ENCODE results near the gene PPP1R9B.

PPP1R9B gene

DNA sequence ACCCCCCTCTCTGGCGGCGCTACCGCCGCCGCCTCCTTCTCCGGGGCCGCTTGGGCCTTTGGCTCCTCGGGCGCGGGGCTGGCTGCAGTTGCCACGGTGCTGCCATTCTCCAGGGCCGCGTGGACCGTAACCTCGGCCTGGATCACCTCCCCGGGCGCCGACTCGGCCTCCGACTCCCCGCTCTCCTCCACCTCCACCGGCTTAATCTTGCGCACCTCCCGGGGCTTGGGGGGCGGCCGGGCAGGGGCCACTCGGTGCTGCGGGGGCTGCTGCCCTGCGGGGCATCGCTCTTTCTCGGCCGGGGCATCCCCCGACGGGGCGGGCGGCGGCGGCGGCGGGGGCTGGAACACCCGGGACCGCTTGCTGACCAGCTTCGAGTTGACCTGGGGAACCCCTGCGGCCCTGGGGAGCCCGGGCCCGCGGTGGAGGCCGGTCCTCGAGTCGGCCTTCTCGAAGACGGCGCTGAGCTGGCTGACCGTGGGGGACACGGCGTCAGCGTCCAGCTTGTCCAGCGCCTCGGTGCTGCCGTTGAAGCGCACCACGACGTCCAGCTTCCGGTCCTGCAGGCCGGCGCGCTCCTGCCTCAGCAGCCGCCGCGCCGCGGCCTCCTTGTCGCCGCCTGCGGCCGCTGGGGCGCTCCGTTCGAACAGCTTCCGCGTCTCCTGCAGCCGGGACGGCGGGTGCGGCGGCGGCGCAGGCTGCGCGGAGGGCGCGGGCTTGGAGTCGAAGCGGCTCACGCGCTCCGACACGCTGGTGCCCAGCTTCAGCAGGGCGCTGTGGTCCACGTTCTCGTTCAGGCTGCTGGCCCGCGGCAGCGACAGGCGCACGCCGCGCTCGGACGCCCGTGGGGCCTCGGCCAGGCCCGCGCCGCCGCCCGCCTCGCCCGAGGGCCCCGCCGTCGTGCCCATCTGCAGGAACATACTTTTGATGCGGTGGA, 792 bp downstream of the PPP1R9B start:
- H3K4me3 ChIP-seq (replicated peaks; ENCODE audit: low read depth, low read length), result peak overlapping the region; percentile 87
- no peak for DNase-seq (ENCODE audit: extremely low read depth, low read depth)
- TF ChIP-seq CTCF (IDR thresholded peaks at IDR 0.05; ENCODE audit: low read depth, low read length, missing control alignments), result no peak

DNA sequence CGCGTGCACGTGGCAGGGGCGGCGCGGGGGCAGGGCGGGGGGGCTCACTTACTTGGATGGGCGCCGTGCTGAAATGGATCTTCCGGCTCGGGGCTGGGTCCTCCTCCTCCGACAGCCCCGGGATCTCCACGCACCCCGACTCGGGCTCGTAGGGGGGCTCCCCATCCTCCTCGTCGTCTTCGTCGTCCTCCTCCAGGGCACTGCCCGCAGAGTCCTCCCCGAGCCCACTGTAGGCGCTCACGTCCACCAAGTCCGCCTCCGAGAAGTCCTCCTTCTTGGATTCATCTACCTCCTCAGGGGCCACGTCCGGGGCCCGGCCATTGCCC, 1.4 kb downstream of the PPP1R9B start:
- DNase-seq (ENCODE audit: extremely low read depth, low read depth), result no peak
- TF ChIP-seq CTCF (IDR thresholded peaks at IDR 0.05; ENCODE audit: low read depth, low read length, missing control alignments), result no peak
- H3K4me3 ChIP-seq (replicated peaks; ENCODE audit: low read depth, low read length), result peak overlapping the region; percentile 87

- no peak for DNase-seq (ENCODE audit: extremely low read depth, low read depth)
- peak overlapping the region; percentile 87 for H3K4me3 ChIP-seq (replicated peaks; ENCODE audit: low read depth, low read length)
These were observed 2.0 kb downstream of the PPP1R9B start for GRCh38 chr17:50148226-50149090.

DNA sequence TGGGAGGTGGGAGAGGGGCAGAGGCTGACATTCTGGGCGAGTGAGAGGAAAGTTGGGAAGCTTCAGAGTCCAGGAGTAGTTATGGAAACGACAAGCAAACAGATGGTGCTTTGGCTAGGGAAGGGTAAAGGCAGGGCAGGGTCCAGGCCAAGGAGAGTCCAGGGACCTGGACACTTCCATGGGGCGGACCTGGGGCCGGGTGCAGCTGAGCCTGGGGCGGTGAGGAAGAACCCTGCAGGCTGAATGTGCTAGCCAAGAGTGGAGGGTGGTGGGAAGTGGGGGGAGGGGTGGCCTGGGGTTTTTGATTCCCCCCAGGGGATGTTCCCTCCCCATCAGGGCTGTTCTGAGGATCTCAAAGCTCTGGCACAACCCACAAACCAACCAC, 2.6 kb downstream of the PPP1R9B start:
- peak overlapping the region; percentile 87 for H3K4me3 ChIP-seq (replicated peaks; ENCODE audit: low read depth, low read length)
- no peak for TF ChIP-seq CTCF (IDR thresholded peaks at IDR 0.05; ENCODE audit: low read depth, low read length, missing control alignments)
- DNase-seq (ENCODE audit: extremely low read depth, low read depth), result no peak

More at GRCh38 chr17:50148226-50149090, 2.0 kb downstream of the PPP1R9B start:
- no peak for TF ChIP-seq CTCF (IDR thresholded peaks at IDR 0.05; ENCODE audit: low read depth, low read length, missing control alignments)

- DNase-seq (ENCODE audit: extremely low read depth, low read depth), result no peak
- H3K4me3 ChIP-seq (replicated peaks; ENCODE audit: low read depth, low read length), result peak overlapping the region; percentile 87
- no peak for TF ChIP-seq CTCF (IDR thresholded peaks at IDR 0.05; ENCODE audit: low read depth, low read length, missing control alignments)
These were observed 3.4 kb downstream of the PPP1R9B start for GRCh38 chr17:50146927-50147665.

- H3K4me3 ChIP-seq (replicated peaks; ENCODE audit: low read depth, low read length), result peak overlapping the region; percentile 87
- no peak for DNase-seq (ENCODE audit: extremely low read depth, low read depth)
- no peak for TF ChIP-seq CTCF (IDR thresholded peaks at IDR 0.05; ENCODE audit: low read depth, low read length, missing control alignments)
These were observed 4.1 kb downstream of the PPP1R9B start for GRCh38 chr17:50146230-50146926.
